CD14-positive monocyte (primary cell): ENCODE data around the gene CREG2. TPM values are rescaled to one million over a fixed set of nuclear protein-coding genes. Genes with fewer than 3 reads are reported as not detected.

ENCODE experiments used
- DNase-seq, 3 donors: peaks; one replicate each; pipeline ENCODE4 v3.0.0-alpha.2; 2011 to 2022
- H2AFZ ChIP-seq: 2 replicates; pipeline ENCODE4 v1.6.0; 2012; ENCODE audit warnings: mild to moderate bottlenecking, low read depth, low read length, inconsistent platforms; ENCODE audit not compliant: insufficient read depth, poor library complexity, severe bottlenecking
- H3K27ac ChIP-seq, 2 donors: 1 replicate in 1 of 2; 2 replicates in 1 of 2; pipeline ENCODE4 v1.5.1; 2012 to 2013; ENCODE audit warnings: low read length in 2 of 2, control low read depth in 1 of 2, inconsistent platforms in 1 of 2, low read depth in 1 of 2, mild to moderate bottlenecking in 1 of 2
- H3K27me3 ChIP-seq, 2 donors: one replicate each; pipeline versions ENCODE4 v1.6.0 to v1.6.1; 2011 to 2013; ENCODE audit warnings: low read length in 2 of 2; ENCODE audit not compliant: control insufficient read depth in 2 of 2, insufficient read depth in 2 of 2
- H3K36me3 ChIP-seq, 2 donors: replicated peaks in 1 of 2; 1 replicate in 1 of 2; 2 replicates in 1 of 2; pipeline versions ENCODE4 v1.5.1 to v1.6.1; 2012 to 2013; ENCODE audit warnings: low read length in 2 of 2, control low read depth in 1 of 2, inconsistent platforms in 1 of 2, mild to moderate bottlenecking in 1 of 2; ENCODE audit not compliant: insufficient read depth in 2 of 2, control insufficient read depth in 1 of 2
- H3K4me1 ChIP-seq, 2 donors: 1 replicate in 1 of 2; 2 replicates in 1 of 2; pipeline versions ENCODE4 v1.5.1 to v1.6.1; 2012 to 2013; ENCODE audit warnings: low read length in 2 of 2, control low read depth in 1 of 2, inconsistent platforms in 1 of 2, mild to moderate bottlenecking in 1 of 2, moderate library complexity in 1 of 2; ENCODE audit not compliant: insufficient read depth in 2 of 2, control insufficient read depth in 1 of 2
- H3K4me2 ChIP-seq: replicated peaks from 2 replicates; pipeline ENCODE3; 2012; ENCODE audit warnings: low read length, moderate library complexity, mild to moderate bottlenecking; ENCODE audit not compliant: poor library complexity, severe bottlenecking; ENCODE audit errors: extremely low read depth
- H3K4me3 ChIP-seq, 3 experiments: fragments of 200-600 bp in 1 of 3; sonication (generic) in 1 of 3; replicated peaks in 1 of 3; 1 replicate in 2 of 3; 2 replicates in 1 of 3; pipeline ENCODE4 v1.5.1; 2011 to 2013; ENCODE audit warnings: low read length in 3 of 3, mild to moderate bottlenecking in 3 of 3, control low read depth in 2 of 3, low read depth in 2 of 3, inconsistent platforms in 1 of 3, moderate library complexity in 1 of 3
- H3K79me2 ChIP-seq: 2 replicates; pipeline ENCODE4 v1.6.0; 2012; ENCODE audit warnings: mild to moderate bottlenecking, control low read depth, inconsistent platforms, low read length, moderate library complexity; ENCODE audit not compliant: insufficient read depth
- H3K9ac ChIP-seq: 2 replicates; pipeline ENCODE4 v1.6.0; 2017; ENCODE audit warnings: low read length, mild to moderate bottlenecking; ENCODE audit not compliant: insufficient read depth, poor library complexity, severe bottlenecking
- H3K9me3 ChIP-seq, 2 donors: replicated peaks in 1 of 2; 1 replicate in 1 of 2; 2 replicates in 1 of 2; pipeline versions ENCODE4 v1.5.1 to v1.6.1; 2012 to 2013; ENCODE audit warnings: low read length in 2 of 2, control low read depth in 1 of 2; ENCODE audit not compliant: control insufficient read depth in 1 of 2, insufficient read depth in 1 of 2
- H4K20me1 ChIP-seq: 2 replicates; pipeline ENCODE4 v1.6.0; 2012; ENCODE audit warnings: mild to moderate bottlenecking, low read length, control low read depth, moderate library complexity; ENCODE audit not compliant: insufficient read depth
- H3K27ac Mint-ChIP-seq, 7 donors: one replicate each; pipeline ENCODE4 v1.8.0; 2020; ENCODE audit warnings: mild to moderate bottlenecking in 7 of 7, mixed read lengths in 7 of 7, moderate library complexity in 6 of 7, inconsistent platforms in 2 of 7
- H3K27me3 Mint-ChIP-seq, 3 donors: one replicate each; pipeline ENCODE4 v1.8.0; 2021 to 2022; ENCODE audit warnings: low read depth in 3 of 3, mild to moderate bottlenecking in 3 of 3, mixed read lengths in 3 of 3, moderate library complexity in 3 of 3, inconsistent platforms in 1 of 3
- H3K36me3 Mint-ChIP-seq, 2 donors: one replicate each; pipeline ENCODE4 v1.8.0; 2020; ENCODE audit warnings: mixed read lengths in 2 of 2, inconsistent platforms in 1 of 2, mild to moderate bottlenecking in 1 of 2
- H3K4me1 Mint-ChIP-seq: one replicate; pipeline ENCODE4 v1.8.0; 2020; ENCODE audit warnings: mild to moderate bottlenecking, mixed read lengths
- H3K4me3 Mint-ChIP-seq, 2 donors: one replicate each; pipeline ENCODE4 v1.8.0; 2020; ENCODE audit warnings: mild to moderate bottlenecking in 2 of 2, mixed read lengths in 2 of 2, moderate library complexity in 1 of 2
- H3K9me3 Mint-ChIP-seq, 7 donors: one replicate each; pipeline ENCODE4 v1.8.0; 2020 to 2022; ENCODE audit warnings: mixed read lengths in 7 of 7, mild to moderate bottlenecking in 6 of 7, moderate library complexity in 6 of 7, inconsistent platforms in 2 of 7
- WGBS: methylation state at CpG from one replicate; pipeline ENCODE4 v1.1.5; 2013; ENCODE audit warnings: missing lambda C conversion rate; ENCODE audit not compliant: insufficient coverage; 5-methylcytosine and 5-hydroxymethylcytosine counted together
- intact Hi-C, 2 donors: fragments of 100-400 bp; cut with micrococcal nuclease; formaldehyde crosslinking; loops; one replicate each; pipeline versions ENCODE4 v1.15.0 to v1.15.1; 2023
- polyA plus RNA-seq, 3 donors: library from polyadenylated mRNA; depleted of rRNA in 1 of 3; unstranded in 2 of 3; stranded (reverse) in 1 of 3; fragments of 300-500 nt in 2 of 3; fragments of >200 nt in 1 of 3; fragmentation: Illumina TruSeq in 2 of 3; gene quantifications; 1 replicate in 2 of 3; 2 replicates in 1 of 3; pipeline ENCODE4 v1.2.3, GENCODE V29; 2012 to 2021
- TF ChIP-seq, protein P1 (sequence below): fragments of 200-600 bp; IDR thresholded peaks from one replicate; pipeline ENCODE4 v1.8.0; 2022; ENCODE audit warnings: antibody characterized with exemption, mild to moderate bottlenecking

CREG2 gene
- polyA plus RNA-seq, 3 donors, result not detected

DNA sequence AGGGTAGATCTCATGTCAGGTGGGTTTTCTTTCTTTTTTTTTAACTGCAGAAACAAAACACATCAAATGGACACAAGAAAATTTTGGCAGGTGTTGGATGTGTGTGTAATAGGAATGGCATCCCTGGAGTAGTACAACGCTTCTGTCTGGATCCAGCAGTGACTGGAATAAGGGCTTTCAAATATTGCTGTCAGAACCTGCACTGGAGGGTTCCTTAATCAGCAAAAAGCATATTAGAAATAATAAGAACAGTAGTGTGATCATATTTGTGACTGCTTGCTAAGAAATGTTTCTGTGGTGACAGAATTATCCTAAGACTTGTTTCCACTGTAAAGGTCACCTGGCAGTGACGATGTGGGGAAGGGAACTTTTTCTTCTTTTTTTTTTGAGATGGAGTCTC is 30.8 kb downstream of the CREG2 start:
- Histone ChIP-seq H3K79me2 (no peaks in the 10 kb centered on the region), H3K9me3 (no peaks in the 10 kb centered on the region), H3K4me1 (peaks cover 6 to 9% of the 10 kb centered on the region in 2 donors), H3K27ac (no peak overlapping the region), H3K4me2 (no peak overlapping the region), H2AFZ (no peak overlapping the region), H3K36me3 (no peaks in the 10 kb centered on the region), H4K20me1 (no peaks in the 10 kb centered on the region), H3K27me3 (no peaks in the 10 kb centered on the region), H3K9ac (no peak overlapping the region), H3K4me3 (no peak overlapping the region)
- H3K36me3 Mint-ChIP-seq, result no peaks in the 10 kb centered on the region
- H3K4me1 Mint-ChIP-seq, result peaks cover 7% of the 10 kb centered on the region
- no peak overlapping the region for H3K4me3 Mint-ChIP-seq
- H3K27ac Mint-ChIP-seq, result no peak overlapping the region
- TF ChIP-seq, protein P1, sequence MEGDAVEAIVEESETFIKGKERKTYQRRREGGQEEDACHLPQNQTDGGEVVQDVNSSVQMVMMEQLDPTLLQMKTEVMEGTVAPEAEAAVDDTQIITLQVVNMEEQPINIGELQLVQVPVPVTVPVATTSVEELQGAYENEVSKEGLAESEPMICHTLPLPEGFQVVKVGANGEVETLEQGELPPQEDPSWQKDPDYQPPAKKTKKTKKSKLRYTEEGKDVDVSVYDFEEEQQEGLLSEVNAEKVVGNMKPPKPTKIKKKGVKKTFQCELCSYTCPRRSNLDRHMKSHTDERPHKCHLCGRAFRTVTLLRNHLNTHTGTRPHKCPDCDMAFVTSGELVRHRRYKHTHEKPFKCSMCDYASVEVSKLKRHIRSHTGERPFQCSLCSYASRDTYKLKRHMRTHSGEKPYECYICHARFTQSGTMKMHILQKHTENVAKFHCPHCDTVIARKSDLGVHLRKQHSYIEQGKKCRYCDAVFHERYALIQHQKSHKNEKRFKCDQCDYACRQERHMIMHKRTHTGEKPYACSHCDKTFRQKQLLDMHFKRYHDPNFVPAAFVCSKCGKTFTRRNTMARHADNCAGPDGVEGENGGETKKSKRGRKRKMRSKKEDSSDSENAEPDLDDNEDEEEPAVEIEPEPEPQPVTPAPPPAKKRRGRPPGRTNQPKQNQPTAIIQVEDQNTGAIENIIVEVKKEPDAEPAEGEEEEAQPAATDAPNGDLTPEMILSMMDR, result no peak
- peaks cover 0 to 3% (median 1%) of the 10 kb centered on the region in 3 donors for H3K27me3 Mint-ChIP-seq
- 100% methylated on average over 1 of the region's 2 CpGs for WGBS
- peaks cover 0 to 2% (median 0%) of the 10 kb centered on the region in 7 donors for H3K9me3 Mint-ChIP-seq
- no peak for DNase-seq
- intact Hi-C loops, result no loop called here

- peaks cover 3% of the 10 kb centered on the region for H3K4me1 Mint-ChIP-seq
- Histone ChIP-seq H4K20me1 (no peaks in the 10 kb centered on the region), H3K4me3 (no peak overlapping the region), H3K36me3 (no peaks in the 10 kb centered on the region), H3K4me2 (no peak overlapping the region), H3K27me3 (no peaks in the 10 kb centered on the region), H3K27ac (no peak overlapping the region), H3K9ac (no peak overlapping the region), H3K79me2 (no peaks in the 10 kb centered on the region), H2AFZ (no peak overlapping the region), H3K4me1 (peaks cover under 1 to 4% of the 10 kb centered on the region in 2 donors), H3K9me3 (no peaks in the 10 kb centered on the region)
- DNase-seq, result no peak
- TF ChIP-seq, protein P1, result no peak
- H3K9me3 Mint-ChIP-seq, result peaks cover 0 to 2% (median 0%) of the 10 kb centered on the region in 7 donors
- WGBS, result 95% methylated on average over 4 of the region's 6 CpGs
- H3K27me3 Mint-ChIP-seq, result peaks cover 0 to 3% (median 1%) of the 10 kb centered on the region in 3 donors
- H3K4me3 Mint-ChIP-seq, result no peak overlapping the region
- no peak overlapping the region for H3K27ac Mint-ChIP-seq
- H3K36me3 Mint-ChIP-seq, result no peaks in the 10 kb centered on the region
- intact Hi-C loops, result no loop called here
Observed at GRCh38 chr2:101356055-101356454, 31.2 kb downstream of the CREG2 start.
